PC-9 (cell line): ENCODE measurements around the gene TRIO. TPM values are rescaled to one million over a fixed set of nuclear protein-coding genes. Genes with fewer than 3 reads are reported as not detected.

ENCODE experiments used
- BruUV-seq: library from RNA; stranded (reverse); fragments of 400-500 nt; replicated peaks from 2 replicates; lab custom pipeline; 2021; lab: Mats Ljungman, UMichigan
- CTCF ChIA-PET: fragments of 300-600 bp; sonication (Branson Sonifier 250); formaldehyde crosslinking; loops from one replicate; lab custom pipeline; 2022; ENCODE audit warnings: antibody characterized with exemption; lab: Charles Lee
- POLR2A ChIA-PET: fragments of 300-600 bp; sonication (Branson Sonifier 250); formaldehyde crosslinking; loops from one replicate; lab custom pipeline; 2022; ENCODE audit warnings: antibody characterized with exemption; ENCODE audit not compliant: unreplicated experiment; lab: Charles Lee
- DNase-seq, 2 experiments: peaks; one replicate each; pipeline versions ENCODE4 v3.0.0 to v3.0.0-alpha.2; 2015 to 2022; ENCODE audit warnings: mixed read lengths in 1 of 2
- H2AFZ ChIP-seq: fragments of 200-600 bp; sonication (generic); 2 replicates; pipeline ENCODE4 v1.8.1; 2017; ENCODE audit warnings: antibody characterized with exemption
- H3F3A ChIP-seq: fragments of 200-600 bp; sonication (generic); 2 replicates; pipeline ENCODE4 v1.8.1; 2017; ENCODE audit warnings: antibody characterized with exemption, mild to moderate bottlenecking, low read depth; ENCODE audit not compliant: insufficient read depth
- H3K27ac ChIP-seq: fragments of 200-600 bp; sonication (generic); 2 replicates; pipeline ENCODE4 v1.6.1; 2016; ENCODE audit warnings: mixed run types
- H3K27me3 ChIP-seq: fragments of 200-600 bp; sonication (generic); 2 replicates; pipeline ENCODE4 v1.6.1; 2016; ENCODE audit warnings: low read depth, mixed run types; ENCODE audit not compliant: insufficient read depth
- H3K36me3 ChIP-seq: fragments of 200-600 bp; sonication (generic); 2 replicates; pipeline ENCODE4 v1.6.1; 2016; ENCODE audit warnings: low read depth, mixed run types
- H3K4me1 ChIP-seq: fragments of 200-600 bp; sonication (generic); replicated peaks from 2 replicates; pipeline ENCODE4 v1.6.1; 2016; ENCODE audit warnings: mixed run types; ENCODE audit not compliant: insufficient read depth
- H3K4me2 ChIP-seq: fragments of 200-600 bp; sonication (generic); 2 replicates; pipeline ENCODE4 v1.6.1; 2017; ENCODE audit warnings: mixed run types
- H3K4me3 ChIP-seq: fragments of 200-600 bp; sonication (generic); 2 replicates; pipeline ENCODE4 v1.6.1; 2016; ENCODE audit warnings: mixed run types
- H3K79me2 ChIP-seq: fragments of 200-600 bp; sonication (generic); 2 replicates; pipeline ENCODE4 v1.6.1; 2017; ENCODE audit warnings: low read depth, mixed run types
- H3K9me2 ChIP-seq: fragments of 200-600 bp; sonication (generic); 2 replicates; pipeline ENCODE4 v1.8.1; 2017; ENCODE audit warnings: mild to moderate bottlenecking; ENCODE audit not compliant: insufficient read depth
- H3K9me3 ChIP-seq: fragments of 200-600 bp; sonication (generic); 2 replicates; pipeline ENCODE4 v1.8.1; 2016; ENCODE audit warnings: low read depth; ENCODE audit not compliant: insufficient read depth
- H4K20me1 ChIP-seq: fragments of 200-600 bp; sonication (generic); 2 replicates; pipeline ENCODE4 v1.8.1; 2017; ENCODE audit not compliant: insufficient read depth
- EZH2 ChIP-seq: fragments of 200-600 bp; sonication (generic); IDR thresholded peaks from 2 replicates; pipeline ENCODE4 v1.8.0; 2017; ENCODE audit warnings: antibody characterized with exemption, low read depth
- intact Hi-C: fragments of 100-400 bp; cut with micrococcal nuclease; formaldehyde crosslinking; loops from one replicate; pipeline ENCODE4 v1.10.0; 2022; ENCODE audit not compliant: unreplicated experiment
- total RNA-seq: library from RNA; stranded (reverse); gene quantifications from 2 replicates; pipeline ENCODE4 v1.2.3, GENCODE V29; 2021
- TF ChIP-seq, protein P1 (sequence below): fragments of 200-600 bp; sonication (generic); conservative IDR thresholded peaks from 2 replicates; pipeline ENCODE4 v1.6.1; 2017; ENCODE audit warnings: mixed run types, antibody characterized with exemption, mild to moderate bottlenecking, moderate library complexity

Gene TRIO
- total RNA-seq, 1 experiment from 2014 or later: 596 TPM

DNA sequence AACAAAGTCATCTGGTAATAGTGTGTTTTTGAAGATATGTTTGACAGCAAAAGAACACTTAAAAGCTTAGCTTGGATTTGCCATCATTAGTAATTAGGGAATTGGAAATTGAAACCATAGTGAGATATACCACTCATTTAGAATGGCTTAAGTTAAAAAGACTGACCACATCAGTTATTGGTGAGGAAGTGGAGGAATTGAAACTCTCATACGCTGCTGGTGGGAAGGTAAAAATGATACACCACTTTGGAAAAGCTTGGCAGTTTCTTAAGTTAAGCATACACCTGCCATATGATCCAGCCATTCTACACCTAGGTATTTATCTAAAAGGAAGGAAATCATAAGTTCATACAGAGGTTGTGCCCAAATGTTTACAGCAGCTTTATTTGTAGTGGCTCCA lies 213.2 kb downstream of the TRIO start:
- POLR2A ChIA-PET: no interaction called here
- H3K4me1 ChIP-seq: no peaks in the 10 kb centered on the region
- H3K4me2 ChIP-seq: no peak overlapping the region
- no peaks in the 10 kb centered on the region for H3K27me3 ChIP-seq
- no peaks in the 10 kb centered on the region for H3K9me3 ChIP-seq
- peaks cover 8% of the 10 kb centered on the region; the same call in 1 of the 2 replicates for H3F3A ChIP-seq
- no peak for TF ChIP-seq EZH2
- TF ChIP-seq, protein P1, sequence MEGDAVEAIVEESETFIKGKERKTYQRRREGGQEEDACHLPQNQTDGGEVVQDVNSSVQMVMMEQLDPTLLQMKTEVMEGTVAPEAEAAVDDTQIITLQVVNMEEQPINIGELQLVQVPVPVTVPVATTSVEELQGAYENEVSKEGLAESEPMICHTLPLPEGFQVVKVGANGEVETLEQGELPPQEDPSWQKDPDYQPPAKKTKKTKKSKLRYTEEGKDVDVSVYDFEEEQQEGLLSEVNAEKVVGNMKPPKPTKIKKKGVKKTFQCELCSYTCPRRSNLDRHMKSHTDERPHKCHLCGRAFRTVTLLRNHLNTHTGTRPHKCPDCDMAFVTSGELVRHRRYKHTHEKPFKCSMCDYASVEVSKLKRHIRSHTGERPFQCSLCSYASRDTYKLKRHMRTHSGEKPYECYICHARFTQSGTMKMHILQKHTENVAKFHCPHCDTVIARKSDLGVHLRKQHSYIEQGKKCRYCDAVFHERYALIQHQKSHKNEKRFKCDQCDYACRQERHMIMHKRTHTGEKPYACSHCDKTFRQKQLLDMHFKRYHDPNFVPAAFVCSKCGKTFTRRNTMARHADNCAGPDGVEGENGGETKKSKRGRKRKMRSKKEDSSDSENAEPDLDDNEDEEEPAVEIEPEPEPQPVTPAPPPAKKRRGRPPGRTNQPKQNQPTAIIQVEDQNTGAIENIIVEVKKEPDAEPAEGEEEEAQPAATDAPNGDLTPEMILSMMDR: no peak
- intact Hi-C loops: no loop called here
- peaks cover 10% of the 10 kb centered on the region for H3K36me3 ChIP-seq
- no peak overlapping the region for H3K4me3 ChIP-seq
- no peak overlapping the region for H2AFZ ChIP-seq
- no TSS peak for BruUV-seq
- DNase-seq: no peak
- H4K20me1 ChIP-seq: peaks cover 26% of the 10 kb centered on the region; the same call in 1 of the 2 replicates
- no peaks in the 10 kb centered on the region for H3K9me2 ChIP-seq
- CTCF ChIA-PET: no interaction called here
- no peak overlapping the region for H3K27ac ChIP-seq
- peaks cover 15% of the 10 kb centered on the region; the same call in 1 of the 2 replicates for H3K79me2 ChIP-seq

DNA sequence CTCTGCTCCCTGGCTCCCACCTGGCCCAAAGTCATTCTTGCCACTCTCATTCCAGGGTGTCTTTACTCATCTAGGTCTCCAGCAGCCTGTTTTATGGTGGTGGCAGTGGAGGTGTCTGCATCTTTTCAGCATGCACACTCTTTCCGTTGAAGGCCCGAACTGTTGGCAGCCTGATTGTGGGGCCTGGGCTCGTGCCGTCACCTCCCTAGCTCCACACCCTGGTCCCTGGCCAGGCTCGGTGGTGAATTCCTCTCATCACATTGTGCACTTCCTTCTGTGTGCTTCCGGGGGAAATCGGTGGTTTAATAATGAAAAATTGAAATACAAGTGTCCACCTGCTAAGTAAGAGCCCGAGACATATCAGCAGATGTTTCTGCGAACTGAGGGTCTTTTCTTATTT lies 214.3 kb downstream of the TRIO start:
- H3K4me2 ChIP-seq: no peak overlapping the region
- H3K27me3 ChIP-seq: no peaks in the 10 kb centered on the region
- H3K79me2 ChIP-seq: peaks cover 14% of the 10 kb centered on the region; the same call in 1 of the 2 replicates
- TF ChIP-seq EZH2: no peak
- TF ChIP-seq, protein P1: no peak
- peaks cover 8% of the 10 kb centered on the region; the same call in 1 of the 2 replicates for H3F3A ChIP-seq
- DNase-seq: no peak
- CTCF ChIA-PET: no interaction called here
- intact Hi-C loops: no loop called here
- peaks cover 31% of the 10 kb centered on the region; the same call in 1 of the 2 replicates for H4K20me1 ChIP-seq
- H3K36me3 ChIP-seq: peaks cover 10% of the 10 kb centered on the region
- no TSS peak for BruUV-seq
- no peak overlapping the region for H3K27ac ChIP-seq
- no peaks in the 10 kb centered on the region for H3K4me1 ChIP-seq
- POLR2A ChIA-PET: no interaction called here
- no peaks in the 10 kb centered on the region for H3K9me2 ChIP-seq
- no peak overlapping the region for H2AFZ ChIP-seq
- H3K9me3 ChIP-seq: no peaks in the 10 kb centered on the region
- no peak overlapping the region for H3K4me3 ChIP-seq

DNA sequence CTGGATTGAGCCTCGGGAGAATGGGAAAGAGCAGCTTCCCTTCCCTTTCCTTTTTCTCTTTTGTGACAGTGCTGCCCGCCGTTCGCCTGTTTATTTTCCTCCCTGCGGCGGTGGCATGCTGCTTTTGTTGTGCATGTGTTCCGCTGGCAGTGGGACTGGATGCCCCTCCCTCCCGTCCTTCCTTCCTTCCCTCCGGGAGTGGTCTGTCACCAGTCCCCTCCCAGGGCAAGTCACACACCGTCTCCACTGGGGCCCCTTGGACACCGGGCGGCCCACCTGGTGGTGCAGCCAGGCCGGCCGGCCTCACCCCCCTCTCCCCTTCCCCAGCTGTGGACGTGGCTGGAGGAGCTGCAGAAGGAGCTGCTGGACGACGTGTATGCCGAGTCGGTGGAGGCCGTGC lies 214.7 kb downstream of the TRIO start:
- no peaks in the 10 kb centered on the region for H3K4me1 ChIP-seq
- ChIA-PET CTCF (no interaction called here), POLR2A (no interaction called here)
- peaks cover 10% of the 10 kb centered on the region; the same call in 1 of the 2 replicates for H3K79me2 ChIP-seq
- H4K20me1 ChIP-seq: peaks cover 27% of the 10 kb centered on the region; the same call in 1 of the 2 replicates
- DNase-seq: no peak
- BruUV-seq: no TSS peak
- H3K27ac ChIP-seq: no peak overlapping the region
- H3K36me3 ChIP-seq: peaks cover 10% of the 10 kb centered on the region
- H3K9me2 ChIP-seq: no peaks in the 10 kb centered on the region
- H3K9me3 ChIP-seq: no peaks in the 10 kb centered on the region
- H3K27me3 ChIP-seq: no peaks in the 10 kb centered on the region
- intact Hi-C loops: no loop called here
- peaks cover 8% of the 10 kb centered on the region; the same call in 1 of the 2 replicates for H3F3A ChIP-seq
- no peak overlapping the region for H3K4me3 ChIP-seq
- H2AFZ ChIP-seq: no peak overlapping the region
- H3K4me2 ChIP-seq: no peak overlapping the region
- TF ChIP-seq EZH2: no peak
- TF ChIP-seq, protein P1: no peak
